Medulla oblongata (tissue), 1 donor: ENCODE measurements around the gene NBPF3.
A peak's percentile ranks its signal among the peaks of the same experiment; 100 is the strongest.
"Not testable (repeated sequence)": the region's sequence is repeated elsewhere in the genome, so short reads cannot be mapped to it uniquely, and the experiment has no call there.

Experiments used
- DNase-seq: peaks from one replicate; pipeline ENCODE4 v3.0.0-alpha.2; 2015; ENCODE audit errors: extremely low spot score

NBPF3 gene

DNA sequence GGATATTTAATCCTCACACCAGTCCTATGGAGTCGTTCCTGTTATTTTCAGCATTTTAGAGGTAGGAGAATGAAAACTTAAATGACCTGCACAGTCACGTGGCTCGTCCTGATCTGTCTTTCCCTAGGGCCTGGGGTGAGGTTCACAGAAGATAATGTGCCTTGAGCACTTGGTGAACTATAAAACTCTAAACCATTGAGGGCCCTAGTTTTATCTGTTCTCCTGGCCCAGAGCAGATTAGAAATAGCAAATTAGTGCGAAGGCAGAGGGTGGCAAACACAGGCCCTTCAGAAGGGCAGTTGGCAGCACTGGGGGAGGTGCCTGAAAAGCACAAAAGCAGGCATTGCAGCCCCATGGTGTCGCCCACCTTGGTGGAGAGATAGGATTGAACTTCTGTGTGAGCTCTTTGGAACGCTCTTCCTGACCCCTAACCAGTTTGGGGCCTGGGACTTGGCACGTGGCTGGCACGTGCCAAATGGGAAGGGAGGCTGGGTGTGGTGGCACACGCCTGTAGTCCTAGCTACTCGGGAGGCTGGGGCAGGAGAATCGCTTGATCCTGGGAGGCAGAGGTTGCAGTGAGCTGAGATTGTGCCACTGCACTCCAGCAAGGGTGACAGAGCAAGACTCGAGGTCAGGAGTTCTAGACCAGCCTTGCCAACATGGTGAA is 1.2 kb upstream of the NBPF3 start:
- not testable (repeated sequence) for DNase-seq

DNA sequence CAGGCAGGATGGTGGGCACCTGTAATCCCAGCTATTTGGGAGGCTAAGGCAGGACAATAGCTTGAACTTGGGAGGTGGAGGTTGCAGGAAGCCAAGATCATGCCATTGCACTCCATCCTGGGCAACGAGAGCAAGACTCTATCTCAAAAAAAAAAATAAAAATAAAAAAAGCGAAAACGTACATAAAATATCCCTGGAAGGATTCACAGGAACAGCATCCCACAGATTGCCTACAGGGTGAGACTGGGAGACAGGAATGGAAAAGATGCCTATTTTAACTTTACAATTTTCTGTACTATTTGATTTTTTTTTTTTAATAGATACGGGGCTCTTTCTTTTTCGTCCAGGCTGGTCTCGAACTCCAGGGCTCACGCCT is 604 bp upstream of the NBPF3 start:
- DNase-seq, result no peak

GRCh38 chr1:21440630-21441125 is 741 bp downstream of the NBPF3 start:
- DNase-seq, result peak; percentile 3

DNA sequence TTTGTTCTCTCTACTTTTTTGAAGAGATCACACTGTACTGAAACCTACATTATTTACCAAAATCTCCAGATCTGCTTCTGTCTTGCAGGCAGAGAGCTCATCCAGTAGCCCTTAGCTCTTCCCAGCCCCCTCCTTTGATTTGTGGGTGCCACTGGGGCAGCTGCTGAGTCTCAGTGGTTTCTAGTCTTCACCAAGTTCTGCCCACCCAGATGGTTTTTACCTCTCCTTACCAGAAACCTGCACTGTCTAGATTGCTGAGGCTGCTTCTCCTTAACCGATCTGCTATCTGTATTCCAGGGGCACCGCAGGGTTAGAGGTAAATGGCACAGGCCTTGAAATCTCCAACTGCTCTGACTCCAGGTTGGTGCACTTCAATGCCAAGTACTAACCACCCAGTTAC is 6.7 kb downstream of the NBPF3 start:
- not testable (repeated sequence) for DNase-seq

DNA sequence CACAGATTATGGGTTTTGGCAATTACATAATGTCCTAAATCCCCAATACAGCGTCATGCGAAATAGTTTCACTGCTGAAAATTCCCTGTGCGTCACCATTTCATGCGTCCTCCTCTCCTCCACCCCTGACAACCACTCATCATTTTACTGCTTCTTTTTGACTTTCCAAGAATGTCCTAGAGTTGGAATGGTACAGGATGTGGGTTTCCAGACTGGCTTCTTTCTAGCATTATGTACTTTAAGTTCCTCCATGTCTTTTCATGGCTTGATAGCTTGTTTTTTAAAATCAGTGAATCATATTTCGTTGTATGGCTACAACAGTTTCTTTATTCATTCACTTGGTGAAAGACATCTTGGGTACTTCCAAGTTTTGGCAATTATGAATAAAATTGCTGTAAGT is 7.4 kb downstream of the NBPF3 start:
- DNase-seq, result no peak

DNA sequence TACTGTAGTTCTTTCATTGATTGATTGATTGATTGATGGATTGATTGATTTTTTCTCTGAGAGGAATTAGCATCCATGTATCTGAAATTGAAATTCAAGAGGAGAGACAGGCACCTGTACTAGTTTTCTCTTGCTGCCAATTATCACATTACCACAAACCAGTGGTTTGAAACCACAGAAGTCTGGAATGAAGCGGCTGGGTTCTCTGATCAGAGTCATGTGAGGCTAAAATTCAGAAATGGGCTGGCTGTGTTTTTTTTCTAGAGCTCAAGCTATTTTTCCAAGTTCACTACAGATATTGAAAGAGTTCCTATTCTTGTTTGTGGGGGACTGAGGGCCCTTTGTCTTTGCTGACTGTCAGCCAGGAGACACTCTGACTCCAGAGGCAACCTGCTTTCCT is 10.0 kb downstream of the NBPF3 start:
- no peak for DNase-seq

- no peak for DNase-seq
These were observed 11.3 kb downstream of the NBPF3 start for GRCh38 chr1:21451212-21451611.

- no peak for DNase-seq
These were observed 12.1 kb downstream of the NBPF3 start for GRCh38 chr1:21451981-21452411.

- DNase-seq, result not testable (repeated sequence)
These were observed 14.2 kb downstream of the NBPF3 start for GRCh38 chr1:21453964-21454614.

GRCh38 chr1:21454904-21455303 is 15.0 kb downstream of the NBPF3 start:
- not testable (repeated sequence) for DNase-seq

DNA sequence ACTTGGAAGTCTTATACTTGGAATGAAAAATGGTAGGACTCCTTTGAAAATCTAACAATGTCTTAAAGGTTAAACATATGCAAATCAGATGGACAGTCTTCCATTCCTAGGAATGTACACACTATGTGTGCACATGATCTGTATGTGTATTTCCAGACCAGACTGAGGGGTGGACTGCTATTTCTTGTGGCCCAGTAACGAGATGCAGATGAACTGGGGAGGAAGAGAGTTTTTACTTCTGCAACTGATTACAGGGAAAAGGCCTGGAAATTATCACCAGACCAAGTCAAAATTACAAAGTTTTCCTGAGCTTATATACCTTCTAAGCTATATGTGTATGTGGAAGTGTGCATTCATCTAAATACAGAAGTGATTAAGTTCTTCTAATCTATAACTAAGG is 17.7 kb downstream of the NBPF3 start:
- DNase-seq, result no peak

DNA sequence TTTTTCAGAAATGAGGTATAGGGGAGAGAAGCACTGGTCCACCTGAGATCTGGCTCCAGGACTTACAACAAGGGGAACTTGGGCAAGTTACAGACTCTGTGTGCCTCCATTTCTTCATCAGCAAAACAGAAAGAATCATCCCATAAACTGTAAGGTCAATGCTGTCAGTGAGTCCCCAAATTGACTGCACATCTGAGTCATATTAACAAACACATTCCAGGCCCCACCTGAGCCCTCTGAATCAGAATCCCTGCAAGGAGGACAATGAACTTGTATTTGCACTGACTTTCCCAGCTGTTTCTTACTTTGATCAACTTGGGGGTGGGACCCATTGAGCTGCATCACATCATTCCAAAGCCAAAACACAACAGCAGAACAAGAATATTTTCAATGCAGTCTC is 25.2 kb downstream of the NBPF3 start:
- DNase-seq, result not testable (repeated sequence)

DNA sequence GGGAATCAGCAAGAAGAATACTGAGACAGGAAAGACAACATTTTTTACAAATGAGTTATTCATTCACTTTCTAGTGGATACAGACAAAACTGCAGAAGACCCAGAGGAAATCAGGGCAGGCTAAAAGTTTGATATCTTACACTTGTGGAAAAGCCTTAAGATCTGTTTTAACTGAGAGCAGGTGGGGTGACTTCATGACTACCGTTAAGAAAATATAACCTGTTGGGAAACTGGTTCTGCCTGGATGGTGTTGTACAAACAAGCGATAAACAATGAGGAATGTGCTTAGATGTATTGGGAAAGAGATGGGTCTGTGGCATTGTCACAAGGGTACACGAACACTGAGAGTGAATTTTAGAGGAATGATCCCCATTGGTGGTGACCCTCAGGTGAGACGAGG is 28.0 kb downstream of the NBPF3 start:
- DNase-seq, result not testable (repeated sequence)

DNA sequence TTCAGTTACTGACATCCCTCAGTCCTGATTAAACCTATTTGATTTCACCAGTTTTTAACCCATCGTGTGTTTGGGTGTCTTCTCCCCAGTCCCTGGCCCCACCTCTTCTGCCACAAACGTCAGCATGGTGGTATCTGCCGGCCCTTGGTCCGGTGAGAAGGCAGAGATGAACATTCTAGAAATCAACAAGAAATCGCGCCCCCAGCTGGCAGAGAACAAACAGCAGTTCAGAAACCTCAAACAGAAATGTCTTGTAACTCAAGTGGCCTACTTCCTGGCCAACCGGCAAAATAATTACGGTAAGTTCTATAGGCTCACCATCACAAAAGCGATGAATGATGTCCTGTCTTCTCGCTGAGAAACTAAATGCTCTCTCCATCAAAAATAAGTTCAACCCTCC is 28.7 kb downstream of the NBPF3 start:
- peak; percentile 8 for DNase-seq

DNA sequence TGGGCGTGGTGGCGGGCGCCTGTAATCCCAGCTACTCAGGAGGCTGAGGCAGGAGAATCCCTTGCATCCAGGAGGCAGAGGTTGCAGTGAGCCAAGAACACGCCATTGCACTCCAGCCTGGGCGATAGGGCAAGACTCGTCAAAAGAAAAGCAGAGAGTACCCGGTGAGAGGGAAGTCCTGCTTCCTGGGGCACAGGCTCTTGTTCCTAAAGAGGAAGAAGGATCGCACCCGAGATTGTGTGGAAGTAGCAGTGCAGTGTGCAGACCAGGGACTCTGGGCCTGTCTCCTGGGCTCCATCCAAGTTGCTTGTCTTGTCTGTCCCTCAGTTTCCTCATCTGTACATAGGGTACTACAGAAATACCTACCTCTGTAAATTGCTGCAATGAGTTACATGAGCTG is 29.6 kb downstream of the NBPF3 start:
- DNase-seq, result no peak

DNA sequence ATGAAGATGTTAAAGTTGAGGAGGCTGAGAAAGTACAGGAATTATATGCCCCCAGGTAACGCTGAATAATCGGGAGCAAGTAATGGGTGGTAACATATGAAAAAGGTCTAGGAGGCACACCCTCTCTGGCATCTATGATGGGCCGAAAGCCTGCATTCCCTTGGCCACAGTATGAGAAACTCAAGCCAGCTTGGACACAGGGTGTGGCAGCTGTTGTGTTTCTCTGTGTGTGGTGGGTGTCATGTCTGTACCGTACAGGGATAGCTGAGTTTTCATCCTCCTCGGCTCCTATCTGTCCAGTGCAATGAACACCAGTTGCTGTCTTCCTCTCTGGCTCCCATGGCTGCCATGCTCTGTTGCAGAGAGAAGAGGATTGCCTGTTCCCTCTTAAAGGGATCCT is 32.9 kb downstream of the NBPF3 start:
- DNase-seq, result no peak

- no peak for DNase-seq
These were observed 38.4 kb downstream of the NBPF3 start for GRCh38 chr1:21478356-21478755.

GRCh38 chr1:21483881-21484280 is 43.9 kb downstream of the NBPF3 start:
- not testable (repeated sequence) for DNase-seq

- no peak for DNase-seq
These were observed 49.2 kb downstream of the NBPF3 start for GRCh38 chr1:21489146-21489545.

- no peak for DNase-seq
These were observed 51.0 kb downstream of the NBPF3 start for GRCh38 chr1:21490774-21491487.

DNA sequence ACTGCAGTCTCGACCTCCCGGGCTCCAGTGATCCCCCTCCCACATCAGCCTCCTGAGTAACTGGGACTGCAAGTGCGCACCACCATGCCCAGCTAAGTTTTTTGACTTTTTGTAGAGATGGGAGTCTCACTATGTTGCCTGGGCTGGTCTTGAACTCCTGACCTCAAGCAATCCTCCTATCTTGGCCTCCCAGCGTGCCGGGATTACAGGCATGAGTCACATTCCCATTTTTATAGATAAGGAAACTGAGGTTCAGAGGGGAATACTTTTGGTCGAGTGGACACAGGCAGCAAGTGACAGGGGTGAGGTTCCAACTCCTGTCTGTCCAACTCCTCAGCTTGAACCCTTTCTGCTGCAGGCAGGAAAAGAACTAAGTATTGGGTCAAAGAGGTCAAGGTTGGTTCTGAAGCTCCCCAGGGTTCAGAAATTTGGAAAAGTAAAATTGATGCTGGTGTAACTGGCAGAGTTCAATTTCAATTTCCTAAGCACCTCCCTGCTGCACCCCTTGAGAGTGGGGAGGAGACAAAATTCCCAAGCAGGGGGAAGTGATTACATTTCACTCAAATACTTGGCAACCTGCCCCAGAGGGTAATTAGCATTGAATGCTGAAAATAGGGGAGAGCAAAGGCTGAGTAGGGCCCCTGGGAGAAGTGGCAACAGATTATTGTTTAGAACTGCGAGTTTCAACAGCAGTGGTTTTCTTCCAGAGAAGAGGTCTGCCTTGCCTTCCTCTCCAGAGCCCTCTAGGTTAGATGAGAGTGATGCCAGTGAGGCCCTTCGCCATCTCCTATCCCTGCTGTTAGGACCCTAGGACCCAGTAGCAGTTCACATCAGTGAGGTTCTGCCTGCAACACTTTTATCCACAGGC is 51.8 kb downstream of the NBPF3 start:
- no peak for DNase-seq

GRCh38 chr1:21492356-21492625 is 52.4 kb downstream of the NBPF3 start:
- no peak for DNase-seq
